Astrocyte of the cerebellum (primary cell): Measurements from ENCODE around the gene RBM44.
A peak's percentile ranks its signal among the peaks of the same experiment; 100 is the strongest.

ENCODE experiments used
- DNase-seq: peaks from one replicate; pipeline ENCODE4 v3.0.0-alpha.2; 2011; ENCODE audit warnings: low read depth
- H3K4me3 ChIP-seq: 2 replicates; pipeline ENCODE4 v1.5.1; 2011; ENCODE audit warnings: mild to moderate bottlenecking, low read depth, low read length, moderate library complexity
- CTCF ChIP-seq: IDR thresholded peaks from 2 replicates; pipeline ENCODE4 v1.5.1; 2012; ENCODE audit warnings: low read length, low read depth, moderate library complexity, mild to moderate bottlenecking; ENCODE audit errors: missing control alignments
- in situ Hi-C: cut with HindIII; loops from 2 replicates; pipeline ENCODE4 v1.10.0; 2017; ENCODE audit warnings: low sequenced_read_pairs

RBM44 gene

DNA sequence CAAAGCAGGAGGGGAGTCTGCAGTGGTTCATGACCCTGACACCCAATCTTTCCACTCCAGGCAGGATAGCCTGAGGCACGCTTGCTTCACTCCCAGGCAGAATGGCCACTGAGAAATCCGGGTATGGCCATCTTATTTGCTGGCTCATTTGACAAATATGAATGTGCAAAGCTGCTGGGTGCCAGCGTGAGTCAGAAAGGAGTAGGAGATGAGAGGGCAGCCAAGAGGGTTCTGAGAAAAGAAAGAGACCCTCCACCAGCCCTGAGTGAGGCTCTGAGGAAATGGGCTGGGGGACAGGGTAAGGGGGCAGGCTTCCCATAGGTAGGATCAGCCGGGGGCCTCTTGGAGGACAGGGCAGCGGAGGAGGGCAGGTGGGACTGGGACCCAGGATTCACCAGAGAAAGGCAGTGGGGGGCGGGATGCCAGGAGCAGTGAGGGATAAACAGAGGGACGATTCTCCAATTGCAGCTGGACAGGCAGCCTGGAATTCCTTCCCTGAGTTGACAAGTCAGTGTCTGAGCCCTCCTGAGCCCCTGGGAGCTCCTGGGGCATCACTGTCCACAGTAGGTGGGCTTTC, 76.1 kb downstream of the RBM44 start:
- no peak overlapping the region for H3K4me3 ChIP-seq
- peak; percentile 55 for DNase-seq
- TF ChIP-seq CTCF, result no peak
- in situ Hi-C loops, result no loop called here

DNA sequence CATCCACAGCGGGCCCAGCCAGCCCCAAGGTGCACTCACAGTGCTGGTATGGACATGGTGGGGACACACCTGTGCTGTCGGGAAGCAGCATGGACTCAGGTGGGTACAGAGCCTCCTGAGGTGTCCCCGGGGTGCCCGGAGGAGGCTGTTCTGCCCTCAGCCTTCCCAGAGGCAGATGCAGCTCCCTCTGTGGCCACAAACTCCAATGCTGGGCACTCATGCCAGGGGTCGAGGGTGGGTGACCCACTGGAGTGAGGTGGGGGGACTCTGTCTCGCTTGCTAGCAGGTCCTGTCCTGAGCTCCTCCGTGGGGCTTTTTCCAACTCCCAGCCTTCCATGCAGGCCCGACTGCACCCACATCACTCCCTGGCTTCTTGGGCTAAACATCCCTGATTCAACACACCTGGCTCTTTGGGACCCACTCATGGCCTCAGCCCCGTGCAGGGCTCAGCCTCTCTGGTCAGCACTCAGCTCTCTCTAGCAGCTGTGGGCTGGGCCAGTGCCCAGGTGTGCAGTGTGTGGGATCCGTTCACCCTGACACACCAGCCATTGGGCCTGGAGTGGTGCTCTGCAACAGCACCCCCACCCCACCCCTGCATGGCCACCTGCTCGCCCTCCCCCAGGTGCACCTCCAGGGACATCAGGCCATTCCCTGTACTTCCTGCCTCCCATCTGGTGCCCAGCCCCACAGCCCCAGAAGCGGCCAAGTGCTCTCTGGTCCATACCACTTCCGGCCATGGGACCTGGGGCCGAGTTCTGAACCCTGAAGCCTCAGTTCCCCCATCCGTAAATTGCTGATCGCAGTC, 76.9 kb downstream of the RBM44 start:
- TF ChIP-seq CTCF, result no peak
- no peak overlapping the region for H3K4me3 ChIP-seq
- no peak for DNase-seq
- in situ Hi-C loops, result no loop called here

GRCh38 chr2:237876061-237876526, 77.5 kb downstream of the RBM44 start:
- DNase-seq, result no peak
- in situ Hi-C loops, result no loop called here
- TF ChIP-seq CTCF, result no peak
- H3K4me3 ChIP-seq, result no peak overlapping the region

- DNase-seq, result no peak
- no peak overlapping the region for H3K4me3 ChIP-seq
- in situ Hi-C loops, result no loop called here
- no peak for TF ChIP-seq CTCF
These were observed 78.0 kb downstream of the RBM44 start for GRCh38 chr2:237876532-237876931.

- H3K4me3 ChIP-seq, result no peak overlapping the region
- in situ Hi-C loops, result no loop called here
- no peak for TF ChIP-seq CTCF
- DNase-seq, result no peak
These were observed 78.4 kb downstream of the RBM44 start for GRCh38 chr2:237876951-237877491.

- TF ChIP-seq CTCF, result no peak
- H3K4me3 ChIP-seq, result no peak overlapping the region
- in situ Hi-C loops, result no loop called here
- no peak for DNase-seq
These were observed 79.2 kb downstream of the RBM44 start for GRCh38 chr2:237877576-237878307.
